ENCODE results near the gene CDH3.

Gene CDH3

DNA sequence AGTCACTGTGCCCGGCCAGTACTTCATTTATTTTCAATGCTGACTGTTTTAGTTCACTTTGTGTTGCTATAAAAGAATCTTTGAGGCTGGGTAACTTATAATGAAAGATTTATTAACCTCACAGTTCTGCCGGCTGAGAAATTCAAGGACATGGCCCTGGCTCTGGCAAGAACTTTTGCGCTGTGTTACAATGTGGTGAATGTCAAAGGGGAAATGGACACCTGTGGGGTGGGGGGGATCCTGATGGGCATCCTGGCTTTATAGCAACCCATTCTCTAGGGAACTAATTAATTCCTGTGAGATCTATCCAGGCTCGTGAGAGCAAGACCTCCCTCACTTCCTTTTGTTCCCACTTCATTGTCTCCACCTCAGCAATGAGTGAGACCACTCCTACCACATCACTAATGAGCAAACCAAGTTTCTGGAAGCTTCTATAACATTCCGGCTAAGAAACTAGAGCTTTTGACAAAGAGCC lies 17.1 kb upstream of the CDH3 start:
- no peak overlapping the region for H3K27ac ChIP-seq (ENCODE audit: poor library complexity, severe bottlenecking)

DNA sequence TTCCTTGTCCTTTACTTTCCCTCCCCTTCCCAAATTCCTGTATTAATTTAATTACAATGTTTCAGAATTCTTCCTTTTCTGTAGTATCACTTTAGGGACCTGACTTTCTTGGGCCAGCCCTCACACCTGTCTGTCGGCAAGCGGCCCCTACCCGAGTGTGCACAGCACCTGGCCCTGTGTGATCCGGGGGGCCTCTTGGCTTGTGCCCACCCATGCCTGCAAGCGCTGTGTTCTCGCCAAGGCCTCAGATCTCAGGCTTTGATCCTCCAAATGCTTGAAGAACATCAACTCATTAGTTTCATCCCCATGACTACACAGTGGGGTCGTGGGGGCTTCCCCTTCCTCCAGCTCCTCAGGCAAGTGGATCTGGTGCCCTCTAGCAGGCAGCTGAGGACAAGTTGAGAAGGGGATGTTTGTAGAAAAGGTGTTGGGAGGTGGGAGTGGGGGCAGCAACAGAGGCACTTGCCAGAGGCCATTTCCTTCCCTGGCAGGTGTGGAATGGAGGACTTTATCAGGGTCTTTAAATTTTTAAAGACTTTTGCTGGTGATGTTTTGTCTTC lies 15.7 kb upstream of the CDH3 start:
- no peaks in the 10 kb centered on the region for H3K27me3 ChIP-seq (ENCODE audit: insufficient read depth, poor library complexity, severe bottlenecking)
- ATAC-seq (ENCODE audit: low read depth), result no peak
- H3K36me3 ChIP-seq (ENCODE audit: low read depth), result no peaks in the 10 kb centered on the region
- DNase-seq (ENCODE audit: low spot score), result no peak
- no peaks in the 10 kb centered on the region for H3K9me3 ChIP-seq (ENCODE audit: severe bottlenecking)
- H3K4me3 ChIP-seq (ENCODE audit: severe bottlenecking), result no peak overlapping the region
- H3K4me1 ChIP-seq (ENCODE audit: insufficient read depth, poor library complexity, severe bottlenecking), result peaks cover 9% of the 10 kb centered on the region
- TF ChIP-seq CTCF (IDR thresholded peaks at IDR 0.05; ENCODE audit: poor library complexity, severe bottlenecking), result peak; percentile 13
- H3K27ac ChIP-seq (ENCODE audit: poor library complexity, severe bottlenecking), result no peak overlapping the region

More for the DNA sequence above, 17.1 kb upstream of the CDH3 start:
- Histone ChIP-seq H3K36me3 (ENCODE audit: low read depth) (no peaks in the 10 kb centered on the region), H3K27me3 (ENCODE audit: insufficient read depth, poor library complexity, severe bottlenecking) (no peaks in the 10 kb centered on the region), H3K4me1 (ENCODE audit: insufficient read depth, poor library complexity, severe bottlenecking) (peaks cover 9% of the 10 kb centered on the region), H3K9me3 (ENCODE audit: severe bottlenecking) (peaks cover 1% of the 10 kb centered on the region), H3K4me3 (ENCODE audit: severe bottlenecking) (no peak overlapping the region)
- DNase-seq (ENCODE audit: low spot score) (no peak), ATAC-seq (ENCODE audit: low read depth) (peak; percentile 17; the same call in 1 of the 3 replicates)
- no peak for TF ChIP-seq CTCF (IDR thresholded peaks at IDR 0.05; ENCODE audit: poor library complexity, severe bottlenecking)

DNA sequence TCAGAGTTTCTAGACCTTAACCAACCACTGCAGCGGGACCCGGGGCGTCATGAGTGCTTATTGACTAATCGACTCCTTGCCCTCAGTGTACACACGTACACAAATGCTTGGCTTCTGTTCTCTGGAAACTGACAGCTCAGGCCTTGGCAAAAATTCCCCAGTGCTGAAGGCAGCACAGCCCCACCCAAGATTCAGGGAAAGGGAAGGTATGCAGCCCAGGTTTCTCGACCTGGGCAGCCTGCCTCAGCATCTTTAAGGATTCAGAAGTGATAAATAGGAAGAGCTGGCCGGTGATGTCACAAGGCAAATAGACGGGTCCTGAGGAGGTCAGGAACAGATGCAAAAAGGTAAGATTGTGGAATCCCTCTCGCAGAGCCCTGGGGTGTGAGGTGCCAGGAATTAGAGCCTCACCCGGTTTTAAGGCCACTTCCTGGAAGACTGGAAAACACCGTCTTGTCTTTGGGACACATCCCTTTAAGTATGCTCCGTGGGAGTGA lies 9.0 kb upstream of the CDH3 start:
- ATAC-seq (ENCODE audit: low read depth), result peak; percentile 89
- H3K4me3 ChIP-seq (ENCODE audit: severe bottlenecking), result no peak overlapping the region
- no peak for TF ChIP-seq CTCF (IDR thresholded peaks at IDR 0.05; ENCODE audit: poor library complexity, severe bottlenecking)
- no peaks in the 10 kb centered on the region for H3K27me3 ChIP-seq (ENCODE audit: insufficient read depth, poor library complexity, severe bottlenecking)
- peak overlapping the region; percentile 96 for H3K27ac ChIP-seq (ENCODE audit: poor library complexity, severe bottlenecking)
- no peaks in the 10 kb centered on the region for H3K36me3 ChIP-seq (ENCODE audit: low read depth)
- DNase-seq (ENCODE audit: low spot score), result peak; percentile 90
- H3K4me1 ChIP-seq (ENCODE audit: insufficient read depth, poor library complexity, severe bottlenecking), result peaks cover 23% of the 10 kb centered on the region
- H3K9me3 ChIP-seq (ENCODE audit: severe bottlenecking), result no peaks in the 10 kb centered on the region

- DNase-seq (ENCODE audit: low spot score) (no peak), ATAC-seq (ENCODE audit: low read depth) (peak; percentile 43)
- Histone ChIP-seq H3K9me3 (ENCODE audit: severe bottlenecking) (no peaks in the 10 kb centered on the region), H3K4me3 (ENCODE audit: severe bottlenecking) (no peak overlapping the region), H3K4me1 (ENCODE audit: insufficient read depth, poor library complexity, severe bottlenecking) (peaks cover 28% of the 10 kb centered on the region), H3K27ac (ENCODE audit: poor library complexity, severe bottlenecking) (peak overlapping the region; percentile 96), H3K36me3 (ENCODE audit: low read depth) (no peaks in the 10 kb centered on the region), H3K27me3 (ENCODE audit: insufficient read depth, poor library complexity, severe bottlenecking) (no peaks in the 10 kb centered on the region)
- no peak for TF ChIP-seq CTCF (IDR thresholded peaks at IDR 0.05; ENCODE audit: poor library complexity, severe bottlenecking)
Observed at GRCh38 chr16:68636818-68637217, 8.3 kb upstream of the CDH3 start.

DNA sequence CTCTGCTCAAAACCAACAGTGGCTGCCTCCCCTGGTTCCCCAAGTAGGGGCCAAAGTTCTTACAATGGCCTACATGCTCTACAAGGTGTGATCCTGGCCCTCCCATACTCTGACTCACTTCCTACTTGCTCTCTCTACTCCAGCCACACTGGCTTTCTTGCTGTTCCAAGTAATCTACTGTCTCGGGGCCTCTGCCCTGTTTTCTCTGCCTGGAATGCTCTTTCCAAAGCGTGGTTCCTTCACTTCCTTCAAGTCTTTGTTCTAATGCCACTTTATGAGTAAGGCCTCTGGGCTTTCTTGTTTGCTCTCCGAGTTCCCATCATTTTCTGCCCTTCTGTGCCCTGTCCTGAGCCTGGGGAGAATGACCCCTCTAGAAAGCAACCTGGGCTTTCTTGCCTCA lies 4.1 kb upstream of the CDH3 start:
- H3K27me3 ChIP-seq (ENCODE audit: insufficient read depth, poor library complexity, severe bottlenecking), result no peaks in the 10 kb centered on the region
- peak; percentile 59 for ATAC-seq (ENCODE audit: low read depth)
- DNase-seq (ENCODE audit: low spot score), result no peak

More for the DNA sequence above, 4.1 kb upstream of the CDH3 start:
- Histone ChIP-seq H3K4me3 (ENCODE audit: severe bottlenecking) (no peak overlapping the region), H3K36me3 (ENCODE audit: low read depth) (0 out of 2 replicates have a peak, but pooled peaks cover 2% of the 10 kb centered on the region), H3K9me3 (ENCODE audit: severe bottlenecking) (no peaks in the 10 kb centered on the region), H3K27ac (ENCODE audit: poor library complexity, severe bottlenecking) (peak overlapping the region; percentile 89), H3K4me1 (ENCODE audit: insufficient read depth, poor library complexity, severe bottlenecking) (peaks cover 22% of the 10 kb centered on the region)
- TF ChIP-seq CTCF (IDR thresholded peaks at IDR 0.05; ENCODE audit: poor library complexity, severe bottlenecking), result no peak

Measured in RWPE2 (cell line).